Renal cortex interstitium (tissue), 11 donors: ENCODE results near the gene TULP4. TPM values are rescaled to one million over a fixed set of nuclear protein-coding genes. Genes with fewer than 3 reads are reported as not detected.
A peak's percentile ranks its signal among the peaks of the same experiment; 100 is the strongest.
"Not testable (repeated sequence)": the region's sequence is repeated elsewhere in the genome, so short reads cannot be mapped to it uniquely, and the experiment has no call there.

ENCODE experiments used
- DNase-seq, 11 donors: peaks; one replicate each; pipeline ENCODE4 v3.0.0-alpha.2; 2013; ENCODE audit warnings: low read depth in 9 of 11, low spot score in 4 of 11; ENCODE audit errors: extremely low read depth in 1 of 11
- polyA plus RNA-seq, 3 donors: library from polyadenylated mRNA; unstranded; fragments of 120-200 nt; gene quantifications; one replicate each; pipeline ENCODE4 v1.2.1, GENCODE V29; 2013; ENCODE audit not compliant: insufficient read length in 3 of 3

Gene TULP4
- polyA plus RNA-seq, 3 donors: 21.1 to 21.8 (median 21.8) TPM

DNA sequence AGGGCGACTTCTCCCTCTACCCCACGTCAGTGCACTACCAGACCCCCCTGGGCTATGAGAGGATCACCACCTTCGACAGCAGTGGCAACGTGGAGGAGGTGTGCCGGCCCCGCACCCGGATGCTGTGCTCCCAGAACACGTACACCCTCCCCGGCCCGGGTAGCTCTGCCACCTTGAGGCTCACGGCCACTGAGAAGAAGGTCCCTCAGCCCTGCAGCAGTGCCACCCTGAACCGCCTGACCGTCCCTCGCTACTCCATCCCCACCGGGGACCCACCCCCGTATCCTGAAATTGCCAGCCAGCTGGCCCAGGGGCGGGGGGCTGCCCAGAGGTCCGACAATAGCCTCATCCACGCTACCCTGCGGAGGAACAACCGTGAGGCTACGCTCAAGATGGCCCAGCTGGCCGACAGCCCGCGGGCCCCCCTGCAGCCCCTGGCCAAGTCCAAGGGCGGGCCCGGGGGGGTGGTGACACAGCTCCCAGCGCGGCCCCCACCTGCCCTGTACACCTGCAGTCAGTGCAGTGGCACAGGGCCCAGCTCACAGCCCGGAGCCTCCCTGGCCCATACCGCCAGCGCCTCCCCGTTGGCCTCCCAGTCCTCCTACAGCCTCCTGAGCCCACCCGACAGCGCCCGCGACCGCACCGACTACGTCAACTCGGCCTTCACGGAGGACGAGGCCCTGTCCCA is 190.1 kb downstream of the TULP4 start:
- no peak for DNase-seq

DNA sequence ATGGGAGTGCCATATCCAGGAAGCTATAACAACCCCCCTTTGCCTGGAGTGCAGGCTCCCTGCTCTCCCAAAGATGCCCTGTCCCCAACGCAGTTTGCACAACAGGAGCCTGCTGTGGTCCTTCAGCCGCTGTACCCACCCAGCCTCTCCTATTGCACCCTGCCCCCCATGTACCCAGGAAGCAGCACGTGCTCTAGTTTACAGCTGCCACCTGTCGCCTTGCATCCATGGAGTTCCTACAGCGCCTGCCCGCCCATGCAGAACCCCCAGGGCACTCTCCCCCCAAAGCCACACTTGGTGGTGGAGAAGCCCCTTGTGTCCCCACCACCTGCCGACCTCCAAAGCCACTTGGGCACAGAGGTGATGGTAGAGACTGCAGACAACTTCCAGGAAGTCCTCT is 191.0 kb downstream of the TULP4 start:
- no peak for DNase-seq

- DNase-seq: no peak
Observed at GRCh38 chr6:158503846-158504245, 191.6 kb downstream of the TULP4 start.

GRCh38 chr6:158505194-158505593 is 192.9 kb downstream of the TULP4 start:
- DNase-seq: no peak

DNA sequence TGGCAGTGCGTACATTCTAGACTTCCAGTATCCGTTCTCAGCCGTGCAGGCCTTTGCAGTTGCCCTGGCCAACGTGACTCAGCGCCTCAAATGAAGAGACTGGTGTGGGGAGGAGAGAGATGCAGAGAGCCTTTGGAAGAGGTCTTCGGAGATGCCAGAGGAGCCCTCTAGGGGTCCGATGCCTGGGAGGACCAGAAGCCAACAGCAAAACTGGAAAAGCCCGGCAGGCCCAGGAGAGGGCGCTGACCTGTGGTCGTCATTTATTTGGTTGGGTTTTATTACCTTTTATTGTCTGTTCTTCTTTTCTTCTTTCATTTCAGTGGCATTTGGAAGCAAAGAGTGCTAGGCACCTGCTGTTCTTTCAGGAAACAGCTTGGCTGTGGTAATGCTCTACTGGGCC is 194.3 kb downstream of the TULP4 start:
- DNase-seq: no peak

DNA sequence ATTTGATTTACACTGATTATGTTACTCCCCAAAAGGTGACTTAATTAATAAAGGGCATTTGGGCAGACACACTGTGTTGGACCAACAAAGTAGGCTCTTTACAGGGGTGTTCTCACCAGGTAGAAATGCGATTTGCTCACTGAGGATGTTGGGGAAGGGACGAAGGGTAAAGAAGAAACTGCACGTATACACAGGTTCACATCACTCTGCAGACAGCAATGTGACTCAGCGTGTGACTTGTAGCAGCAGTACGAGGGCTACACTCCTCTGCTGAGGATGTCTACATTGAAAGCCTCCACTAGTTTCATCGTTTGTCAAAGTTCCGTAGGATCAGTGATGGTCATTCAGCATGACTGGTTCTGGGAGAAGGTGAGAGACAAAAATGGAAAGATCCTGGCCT is 194.9 kb downstream of the TULP4 start:
- DNase-seq: no peak

DNA sequence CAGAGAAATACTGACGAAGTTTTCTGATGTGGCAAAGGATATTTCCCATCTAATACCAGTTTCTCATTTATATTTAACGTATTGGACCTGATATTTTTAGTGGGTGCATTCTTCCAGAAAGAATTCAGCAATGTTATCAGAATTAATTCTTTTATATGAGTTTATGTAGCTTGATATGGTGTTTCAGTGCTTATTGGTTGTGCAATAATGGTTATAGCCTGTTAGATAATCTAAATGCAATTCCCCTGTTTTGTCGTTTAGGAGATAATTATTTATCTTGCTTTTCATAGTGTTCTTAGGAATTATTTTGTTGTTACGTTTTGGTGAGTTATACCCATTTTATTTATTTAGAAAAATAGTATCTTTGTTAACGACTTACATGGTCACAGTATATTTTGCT is 196.2 kb downstream of the TULP4 start:
- no peak for DNase-seq

- no peak for DNase-seq
Observed at GRCh38 chr6:158509465-158509864, 197.2 kb downstream of the TULP4 start.

DNA sequence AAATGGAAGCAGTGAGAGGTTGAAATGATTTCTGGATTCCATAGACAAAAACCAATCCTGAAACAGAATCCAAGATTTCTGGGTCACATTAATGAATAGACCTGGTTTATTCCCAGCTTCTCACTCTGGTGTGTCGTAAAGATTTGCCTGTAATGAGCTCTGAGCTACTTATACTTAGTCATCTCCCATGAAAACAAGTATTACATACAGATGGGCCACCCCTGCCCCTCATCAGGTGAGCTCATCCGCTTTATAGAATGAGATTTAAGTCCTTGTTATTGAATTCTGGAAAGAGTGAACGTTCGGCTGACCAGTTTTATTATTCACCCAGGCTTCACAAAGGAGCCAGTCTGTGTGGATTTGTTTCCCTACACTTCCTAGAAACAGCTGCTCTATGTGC is 200.5 kb downstream of the TULP4 start:
- DNase-seq: no peak

- no peak for DNase-seq
Observed at GRCh38 chr6:158514176-158514575, 201.9 kb downstream of the TULP4 start.

DNA sequence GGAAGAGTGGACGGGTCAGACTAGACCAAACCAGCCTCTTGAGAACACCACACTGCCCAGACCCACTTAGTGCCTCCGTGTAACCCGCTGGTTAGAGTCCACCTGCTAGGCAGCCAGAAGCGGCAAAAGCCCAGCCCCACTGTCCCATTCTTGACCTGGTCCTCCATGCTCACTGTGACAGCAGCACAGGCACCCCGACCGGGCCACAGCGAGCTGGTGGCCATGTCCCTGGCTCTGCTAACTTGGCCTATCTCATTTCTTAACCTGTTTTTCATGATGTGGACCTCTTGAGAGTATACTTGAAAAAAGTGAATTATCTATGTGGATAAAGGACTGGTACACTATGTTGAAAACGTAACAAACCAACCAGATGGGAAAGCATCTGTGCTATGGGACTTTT is 202.7 kb downstream of the TULP4 start:
- no peak for DNase-seq

- DNase-seq: peak in 1 of 11 donors; percentile 40
Observed at GRCh38 chr6:158516098-158516497, 203.8 kb downstream of the TULP4 start.

DNA sequence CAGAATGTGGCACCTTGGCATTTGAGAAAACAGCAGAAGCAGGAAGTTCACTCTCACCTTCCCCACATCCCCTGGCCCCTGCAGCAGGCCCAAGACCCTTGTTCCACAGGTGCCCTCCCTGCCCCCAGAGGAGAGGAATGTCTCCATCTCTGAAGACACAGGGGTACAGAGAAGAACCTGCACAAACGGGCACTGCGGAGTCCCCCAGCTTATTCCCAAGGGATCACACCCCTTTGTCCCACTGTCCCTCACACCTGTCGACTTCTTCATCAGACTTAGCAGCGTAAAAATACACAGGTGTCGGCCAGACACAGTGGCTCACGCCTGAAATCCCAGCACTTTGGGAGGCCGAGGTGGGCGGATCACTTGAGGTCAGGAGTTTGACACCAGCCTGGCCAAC is 204.8 kb downstream of the TULP4 start:
- no peak for DNase-seq

GRCh38 chr6:158517581-158517980 is 205.3 kb downstream of the TULP4 start:
- no peak for DNase-seq

DNA sequence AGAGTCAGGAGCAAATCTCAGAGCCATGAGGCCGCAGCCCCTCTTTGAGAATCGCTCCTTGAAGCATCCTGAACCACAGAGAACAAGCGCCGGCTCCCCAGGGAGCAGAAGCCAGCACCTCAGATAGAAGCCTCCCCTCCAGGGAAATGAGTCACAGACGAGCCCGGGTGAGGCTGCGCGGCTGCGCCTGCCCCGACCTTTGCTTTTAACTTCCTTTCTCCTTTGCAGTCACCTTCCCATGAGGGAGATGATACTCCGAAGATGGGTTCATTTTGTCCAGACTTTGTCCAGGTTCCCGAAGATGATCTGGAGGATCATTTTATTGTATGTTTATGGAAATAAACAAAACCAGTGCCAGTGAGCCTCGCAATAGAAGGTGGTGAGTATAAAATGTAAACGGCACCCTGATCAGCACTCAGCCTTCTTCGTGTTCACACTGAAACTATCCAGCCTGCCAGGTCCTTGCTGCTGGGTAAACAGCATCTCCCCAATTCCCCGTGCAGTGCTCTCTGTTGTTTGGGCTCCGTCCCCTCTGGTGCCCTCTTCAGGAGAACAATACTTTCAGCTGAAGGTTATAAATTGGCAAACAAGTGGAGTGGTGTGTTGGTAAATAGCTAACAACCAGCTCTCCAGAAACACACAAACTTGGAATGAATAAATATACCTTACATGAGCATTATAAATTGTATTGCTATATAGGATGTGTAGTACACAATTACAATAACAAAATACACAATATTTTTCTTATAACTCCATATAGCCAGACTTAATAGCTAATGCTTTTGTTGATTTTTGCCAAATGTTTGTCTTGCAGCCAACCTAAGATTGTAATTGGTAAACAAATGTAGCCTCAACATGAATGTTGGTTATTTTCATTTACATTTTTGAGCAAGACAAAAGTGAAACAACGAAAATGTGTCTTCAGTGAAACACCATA is 206.2 kb downstream of the TULP4 start:
- DNase-seq: peak in 5 of 11 donors; percentile 24 to 50 (median 42)

DNA sequence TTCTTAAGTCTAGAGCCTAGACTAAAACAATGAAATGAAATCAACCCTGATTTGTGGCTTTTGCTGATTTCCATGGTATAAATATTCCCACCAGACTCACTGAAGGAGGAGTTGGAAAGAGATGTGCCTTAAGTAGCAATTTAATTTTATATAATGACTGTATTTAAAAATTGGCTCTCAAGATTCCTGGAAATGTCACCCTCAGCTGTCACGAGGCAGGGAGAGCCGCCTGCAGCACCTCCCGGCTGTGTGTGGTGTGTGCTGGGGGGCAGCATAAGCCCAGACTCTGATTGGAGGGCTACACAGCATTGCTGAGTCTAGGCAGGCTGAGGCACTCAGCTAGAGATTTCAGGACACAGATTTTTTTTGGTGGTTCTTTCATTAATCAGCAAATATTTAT is 207.0 kb downstream of the TULP4 start:
- no peak for DNase-seq

- DNase-seq: no peak
Observed at GRCh38 chr6:158519761-158520160, 207.5 kb downstream of the TULP4 start.

DNA sequence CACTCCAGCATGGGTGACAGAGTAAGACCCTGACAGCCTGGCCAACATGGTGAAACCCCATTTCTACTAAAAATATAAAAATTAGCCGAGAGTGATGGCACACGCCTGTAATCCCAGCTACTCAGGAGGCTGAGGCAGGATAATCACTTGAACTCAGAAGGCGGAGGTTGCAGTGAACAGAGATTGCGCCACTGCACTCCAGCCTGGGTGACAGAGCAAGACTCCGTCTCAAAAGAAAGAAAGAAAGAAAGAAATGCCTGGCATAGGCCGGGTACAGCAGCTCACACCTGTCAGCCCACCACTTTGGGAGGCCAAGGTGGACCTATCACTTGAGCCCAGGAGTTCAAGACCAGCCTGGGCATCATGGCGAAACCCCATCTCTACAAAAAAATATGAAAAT is 208.7 kb downstream of the TULP4 start:
- not testable (repeated sequence) for DNase-seq

GRCh38 chr6:158521759-158522158 is 209.5 kb downstream of the TULP4 start:
- no peak for DNase-seq

DNA sequence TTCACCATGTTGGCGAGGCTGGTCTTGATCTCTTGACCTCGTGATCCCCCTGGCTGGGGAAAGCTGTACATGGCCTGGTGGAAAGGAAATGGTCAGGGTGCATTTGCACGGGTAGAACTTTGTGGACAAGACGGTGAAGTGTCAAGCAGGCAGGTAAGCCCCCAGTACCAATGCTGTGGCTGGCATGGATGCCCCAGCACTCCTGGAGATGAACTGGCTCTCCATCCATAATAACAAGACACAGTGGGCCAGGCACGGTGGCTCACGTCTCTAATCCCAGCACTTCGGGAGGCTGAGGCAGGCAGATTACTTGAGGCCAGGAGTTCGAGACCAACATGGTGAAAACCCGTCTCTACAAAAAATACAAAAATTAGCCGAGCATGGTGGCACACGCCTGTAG is 210.4 kb downstream of the TULP4 start:
- DNase-seq: no peak
